Measurements from ENCODE around the gene SURF1.
"Not testable (repeated sequence)": the region's sequence is repeated elsewhere in the genome, so short reads cannot be mapped to it uniquely, and the experiment has no call there.

Gene SURF1, protein sequence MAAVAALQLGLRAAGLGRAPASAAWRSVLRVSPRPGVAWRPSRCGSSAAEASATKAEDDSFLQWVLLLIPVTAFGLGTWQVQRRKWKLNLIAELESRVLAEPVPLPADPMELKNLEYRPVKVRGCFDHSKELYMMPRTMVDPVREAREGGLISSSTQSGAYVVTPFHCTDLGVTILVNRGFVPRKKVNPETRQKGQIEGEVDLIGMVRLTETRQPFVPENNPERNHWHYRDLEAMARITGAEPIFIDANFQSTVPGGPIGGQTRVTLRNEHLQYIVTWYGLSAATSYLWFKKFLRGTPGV

DNA sequence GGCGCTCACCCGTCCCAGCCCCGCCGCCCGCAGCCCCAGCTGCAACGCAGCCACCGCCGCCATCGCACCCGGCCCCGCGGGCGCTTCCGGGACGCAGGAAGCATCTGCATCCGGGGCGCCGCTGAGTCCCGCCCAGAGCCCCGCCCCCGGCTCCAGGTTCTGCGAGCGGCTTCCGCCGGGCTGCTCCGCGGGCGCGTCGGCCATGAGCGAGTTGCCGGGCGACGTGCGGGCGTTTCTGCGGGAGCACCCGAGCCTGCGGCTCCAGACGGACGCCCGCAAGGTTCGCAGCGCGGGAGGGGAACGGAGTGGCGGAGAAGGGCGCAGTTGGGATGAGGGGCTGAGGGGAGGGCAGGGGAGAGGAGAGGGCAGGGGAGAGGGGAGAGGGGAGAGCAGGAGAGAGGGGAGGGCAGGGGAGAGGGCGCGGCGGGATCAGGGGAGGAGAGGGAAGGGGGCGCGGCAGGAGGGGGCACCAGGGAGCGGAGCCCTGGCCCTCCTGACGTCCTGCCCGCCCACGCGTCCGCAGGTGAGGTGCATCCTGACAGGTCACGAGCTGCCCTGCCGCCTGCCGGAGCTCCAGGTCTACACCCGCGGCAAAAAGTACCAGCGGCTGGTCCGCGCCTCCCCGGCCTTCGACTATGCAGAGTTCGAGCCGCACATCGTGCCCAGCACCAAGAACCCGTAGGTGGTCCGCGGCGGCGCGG lies at the start of gene SURF1, which contains the start of gene SURF2:
SURF1 (minus strand) TSS at position 97 of the 701 bp plus-strand sequence; CDS start at position 63, 34 bp downstream.
SURF2 (plus strand) TSS at position 160 of the 701 bp plus-strand sequence; CDS start at position 203, 43 bp downstream.
- peak; percentile 53 for DNase-seq

DNA sequence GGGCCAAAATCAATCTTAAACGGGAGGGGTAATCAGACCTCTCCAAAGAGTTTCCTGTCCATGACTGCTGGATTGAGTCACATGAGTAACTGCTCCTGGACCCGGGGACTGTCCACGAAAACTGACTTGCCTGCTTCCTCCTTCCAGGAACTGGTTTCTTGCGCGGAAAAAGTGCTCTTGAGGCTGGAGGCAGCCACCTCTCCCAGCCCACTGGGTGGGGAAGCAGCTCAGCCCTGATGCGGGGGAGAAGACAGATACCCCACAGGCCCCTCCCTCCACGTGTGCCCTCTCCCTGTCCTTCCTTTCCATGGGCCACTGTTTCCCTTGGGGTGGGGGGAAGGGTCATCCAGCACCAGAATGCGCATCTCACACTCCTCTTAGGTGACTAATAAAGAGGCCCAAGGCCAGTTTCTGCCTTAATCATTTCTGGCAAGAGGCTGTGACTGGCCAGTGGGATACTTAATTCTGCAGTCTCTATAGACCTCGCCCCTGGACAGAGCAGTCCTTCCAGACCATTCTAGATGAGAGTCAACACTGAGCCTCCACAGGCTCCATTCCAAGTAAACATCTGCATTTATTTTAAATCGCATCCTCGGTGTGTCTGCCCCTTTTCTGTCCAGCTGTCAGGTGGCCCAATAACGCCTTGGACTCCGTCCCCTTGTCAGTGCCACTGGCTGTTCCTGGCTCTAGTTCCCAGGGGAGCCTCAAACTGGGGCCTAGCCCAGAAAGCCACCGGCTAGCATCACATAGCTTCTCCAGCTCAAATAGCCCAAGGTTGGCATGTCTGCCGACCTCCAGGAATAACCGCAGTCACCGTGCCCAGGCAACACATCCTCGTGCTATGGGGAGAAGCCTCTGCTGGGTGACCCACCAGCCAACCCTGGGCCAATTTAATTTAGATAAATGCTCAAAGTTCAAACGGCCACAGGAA lies 49.5 kb upstream of the SURF1 start:
- no peak for DNase-seq

DNA sequence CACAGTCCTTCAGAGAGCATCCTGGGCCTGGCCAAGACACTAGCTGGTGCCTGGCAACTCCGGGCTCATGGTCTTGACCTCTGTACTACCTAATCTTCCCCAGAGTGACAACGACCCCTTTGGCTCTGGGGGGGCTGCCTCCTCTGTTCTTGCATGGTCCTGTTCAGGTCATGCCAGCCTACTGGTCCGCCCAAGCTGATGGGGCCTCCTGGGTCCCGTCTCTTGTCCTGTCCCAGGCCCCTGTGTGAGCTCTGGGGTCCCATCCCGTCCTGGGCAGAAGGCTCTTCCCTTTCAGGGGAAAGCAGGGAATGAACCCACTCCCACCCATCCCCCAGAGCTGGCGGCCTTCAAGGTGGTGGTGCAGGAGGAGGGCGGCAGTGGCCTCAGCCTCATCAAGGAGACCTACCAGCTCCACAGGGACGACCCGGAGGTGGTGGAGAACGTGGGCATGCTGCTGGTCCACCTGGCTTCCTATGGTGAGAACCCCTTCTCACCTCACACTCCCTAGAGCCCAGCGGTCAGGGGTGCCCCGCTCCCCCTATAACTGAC lies 48.2 kb upstream of the SURF1 start:
- no peak for DNase-seq

DNA sequence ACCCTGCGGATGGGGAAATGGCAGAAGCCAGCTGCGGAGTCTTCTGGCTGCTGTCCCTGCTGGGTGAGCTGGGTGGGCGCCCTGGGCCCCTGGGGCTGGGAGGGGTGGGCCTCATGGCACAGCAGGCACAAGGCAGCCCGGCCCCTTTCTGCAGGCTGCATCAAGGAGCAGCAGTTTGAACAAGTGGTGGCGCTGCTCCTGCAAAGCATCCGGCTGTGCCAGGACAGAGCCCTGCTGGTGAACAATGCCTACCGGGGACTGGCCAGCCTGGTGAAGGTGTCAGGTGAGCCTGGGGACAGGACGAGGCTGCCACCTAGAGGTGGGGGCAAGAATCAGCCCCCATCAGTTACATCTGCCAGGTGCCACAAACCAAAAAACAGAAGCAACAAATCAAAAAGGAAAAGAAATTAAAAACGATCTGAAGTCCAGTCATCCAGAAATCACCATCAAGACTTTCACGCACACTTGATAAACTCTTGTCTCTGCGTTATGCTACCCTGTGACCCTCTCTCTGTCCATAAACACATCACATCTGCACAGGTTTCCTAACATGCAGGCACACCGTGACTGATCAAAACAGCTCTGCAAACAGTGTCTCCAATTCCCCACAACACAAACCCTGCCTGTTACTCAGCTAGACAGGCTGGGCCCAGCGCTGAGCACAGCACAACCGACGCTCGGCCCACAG lies 47.6 kb upstream of the SURF1 start:
- peak; percentile 47 for DNase-seq

DNA sequence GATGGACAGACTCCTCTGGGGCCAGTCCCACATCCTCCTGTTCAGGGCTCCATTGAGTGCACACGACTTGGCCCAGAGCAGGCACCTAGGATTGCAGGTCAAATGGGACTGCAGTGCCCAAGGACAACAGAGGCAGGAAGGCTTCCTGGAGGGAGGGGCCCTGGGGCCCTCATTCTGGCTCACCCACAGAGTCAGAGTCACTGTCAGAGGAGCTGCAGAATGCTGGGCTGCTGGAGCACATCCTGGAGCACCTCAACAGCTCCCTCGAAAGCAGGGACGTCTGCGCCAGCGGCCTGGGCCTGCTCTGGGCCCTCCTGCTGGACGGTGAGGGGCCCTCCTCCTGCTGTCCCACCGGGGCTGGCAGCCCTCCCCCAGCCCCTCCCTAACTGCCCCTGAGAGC lies 46.4 kb upstream of the SURF1 start:
- no peak for DNase-seq

DNA sequence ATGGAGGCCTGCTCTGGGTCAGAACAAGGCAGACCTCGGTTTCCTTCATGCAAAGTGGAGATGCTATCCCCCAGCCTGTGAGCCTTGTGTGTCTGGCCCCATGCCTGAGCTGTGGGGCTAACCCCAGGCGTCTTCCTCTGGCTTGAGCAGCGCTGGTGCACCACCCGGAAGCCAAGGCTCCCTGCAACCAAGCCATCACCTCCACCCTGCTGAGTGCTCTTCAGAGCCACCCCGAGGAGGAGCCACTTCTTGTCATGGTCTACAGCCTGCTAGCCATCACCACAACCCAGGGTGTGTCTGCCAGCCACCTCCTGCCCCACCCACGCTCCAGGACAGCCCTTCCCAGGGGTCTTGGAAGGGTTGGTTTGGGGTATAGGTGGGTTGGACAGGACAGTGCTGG lies 45.3 kb upstream of the SURF1 start:
- no peak for DNase-seq

DNA sequence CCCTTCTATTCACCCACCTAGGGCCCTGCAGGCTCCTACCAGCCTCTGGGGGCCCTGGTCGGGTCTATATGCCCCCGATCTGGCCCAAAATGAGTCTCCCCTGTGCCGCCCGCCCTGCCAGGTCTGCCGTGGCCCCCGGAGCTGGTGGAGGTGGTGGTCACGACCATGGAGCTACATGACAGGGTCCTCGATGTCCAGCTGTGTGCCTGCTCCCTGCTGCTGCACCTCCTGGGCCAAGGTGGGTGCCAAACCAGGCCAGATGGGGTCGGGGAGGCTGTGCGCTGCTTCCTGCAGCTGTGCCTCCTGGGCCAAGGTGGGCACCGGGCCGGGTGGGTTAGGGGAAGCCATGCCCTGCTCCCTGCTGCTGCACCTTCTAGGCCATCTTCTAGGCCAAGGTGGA lies 44.0 kb upstream of the SURF1 start:
- no peak for DNase-seq

DNA sequence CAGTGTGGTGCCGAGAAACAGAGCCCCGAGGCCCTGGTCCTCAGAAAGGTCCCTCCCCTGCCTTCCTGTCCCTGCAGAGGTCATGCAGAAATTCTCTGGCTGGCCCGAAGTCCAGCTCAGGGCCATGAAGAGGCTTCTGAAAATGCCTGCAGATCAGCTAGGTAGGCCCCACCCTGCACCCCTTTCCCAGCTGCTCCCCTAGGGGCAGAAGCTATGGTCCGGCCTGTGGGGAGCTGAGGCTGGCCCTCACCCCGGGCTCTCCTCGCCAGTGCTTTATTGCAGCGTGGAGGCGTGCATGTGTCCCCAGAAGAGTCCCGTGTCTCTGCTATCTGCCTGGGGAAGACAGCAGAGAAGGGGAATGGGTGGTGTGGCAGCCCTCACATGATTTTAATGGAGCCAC lies 41.6 kb upstream of the SURF1 start:
- no peak for DNase-seq

DNA sequence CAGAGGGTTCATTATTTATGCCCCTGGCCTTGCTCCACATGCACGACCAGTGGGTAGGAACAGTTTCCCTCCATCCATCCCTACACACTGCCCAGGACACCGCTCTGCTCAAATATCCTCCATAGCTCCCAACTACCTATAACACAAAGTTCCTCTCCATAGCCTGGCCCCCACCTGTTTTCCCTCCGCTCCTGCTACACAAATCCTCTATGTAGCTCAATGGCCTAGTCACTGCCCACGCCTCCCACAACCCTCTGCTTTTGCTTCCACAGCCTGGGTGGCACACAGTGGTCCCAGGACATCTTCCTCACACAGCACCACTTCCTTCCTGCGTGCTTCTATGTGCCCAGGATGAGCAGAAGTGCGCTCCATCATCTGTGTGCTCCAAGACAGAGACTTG lies 41.1 kb upstream of the SURF1 start:
- DNase-seq = no peak

DNA sequence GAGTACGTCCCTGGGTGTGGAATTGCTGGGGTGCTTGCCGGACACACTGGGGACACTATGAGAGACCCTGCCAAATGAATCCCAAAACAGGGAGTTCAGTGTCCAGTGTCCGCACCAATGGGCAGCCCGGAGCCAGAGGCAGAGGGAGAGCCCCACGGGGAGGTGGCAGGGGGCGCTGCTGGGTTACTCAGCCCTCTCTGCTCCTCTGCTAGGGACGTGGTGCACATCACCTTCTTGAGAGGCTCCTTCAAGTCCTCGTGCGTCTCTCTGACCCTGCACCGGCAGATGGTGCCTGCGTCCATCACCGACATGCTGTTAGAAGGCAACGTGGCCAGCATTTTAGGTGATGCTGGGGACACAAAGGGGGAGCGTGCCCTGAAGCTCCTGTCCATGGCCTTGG lies 40.7 kb upstream of the SURF1 start:
- no peak for DNase-seq

DNA sequence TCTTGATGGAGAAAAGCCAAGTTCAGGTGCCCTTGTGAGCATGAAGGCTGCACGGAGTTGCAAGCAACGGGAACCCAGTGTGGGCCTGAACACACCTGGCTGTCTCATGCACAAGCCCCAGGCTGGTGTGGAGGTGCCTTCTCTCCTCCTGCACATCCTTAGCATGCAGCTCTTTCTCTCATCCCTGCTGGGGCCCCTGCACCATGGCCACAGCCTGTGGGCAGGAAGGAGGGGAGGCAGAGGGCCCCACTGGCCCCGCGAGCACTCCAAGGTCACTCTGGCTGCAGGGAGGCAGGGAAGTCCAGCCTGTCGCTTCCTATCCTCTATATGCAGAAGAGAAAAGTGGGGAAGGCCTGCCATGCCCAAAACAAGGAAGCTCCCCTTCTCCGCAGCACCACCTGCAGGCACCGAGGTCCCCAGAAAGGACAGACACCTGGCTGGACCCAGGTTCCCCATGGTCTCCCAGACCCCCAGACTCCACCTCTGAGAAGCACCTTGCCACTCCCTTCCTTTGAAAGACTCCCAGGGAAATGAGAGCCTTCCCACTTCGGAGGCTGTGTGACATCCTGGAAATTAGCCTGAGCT lies 38.5 kb upstream of the SURF1 start:
- DNase-seq = no peak

DNA sequence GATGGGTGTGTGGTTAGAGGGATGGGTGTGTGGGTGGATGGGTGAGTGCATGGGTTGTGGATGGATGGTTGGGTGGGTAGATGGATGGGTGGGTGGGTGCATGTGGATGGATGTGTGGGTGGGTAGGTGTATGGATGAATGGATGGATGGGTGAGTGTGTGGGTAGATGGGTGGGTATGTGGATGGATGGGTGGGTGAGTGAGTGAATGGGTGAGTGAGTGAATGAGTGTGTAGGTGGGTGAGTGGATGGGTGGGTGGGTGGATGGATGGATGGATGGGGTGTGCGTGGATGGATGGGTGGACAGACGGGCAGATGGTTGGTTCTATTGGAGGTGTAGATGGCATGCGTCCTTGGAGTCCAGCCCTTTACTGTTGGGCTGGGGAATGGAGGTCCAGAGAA lies 37.1 kb upstream of the SURF1 start:
- no peak for DNase-seq

DNA sequence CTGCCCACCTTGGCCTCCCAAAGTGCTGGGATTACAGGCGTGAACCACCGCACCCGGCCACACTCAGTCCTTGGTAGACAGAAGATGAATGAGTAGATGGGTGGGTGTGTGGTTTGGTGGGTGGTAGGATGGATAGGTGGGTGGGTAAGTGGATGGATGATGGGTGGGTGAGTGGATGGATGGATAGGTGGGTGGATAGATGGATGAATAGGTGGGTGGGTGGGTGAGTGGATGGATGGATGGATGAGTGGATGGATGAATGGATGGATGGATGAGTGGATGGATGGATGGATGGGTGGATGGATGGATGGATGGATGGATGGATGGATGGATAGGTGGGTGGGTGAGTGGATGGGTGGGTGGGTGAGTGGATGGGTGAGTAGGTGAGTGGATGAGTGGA lies 36.0 kb upstream of the SURF1 start:
- not testable (repeated sequence) for DNase-seq

DNA sequence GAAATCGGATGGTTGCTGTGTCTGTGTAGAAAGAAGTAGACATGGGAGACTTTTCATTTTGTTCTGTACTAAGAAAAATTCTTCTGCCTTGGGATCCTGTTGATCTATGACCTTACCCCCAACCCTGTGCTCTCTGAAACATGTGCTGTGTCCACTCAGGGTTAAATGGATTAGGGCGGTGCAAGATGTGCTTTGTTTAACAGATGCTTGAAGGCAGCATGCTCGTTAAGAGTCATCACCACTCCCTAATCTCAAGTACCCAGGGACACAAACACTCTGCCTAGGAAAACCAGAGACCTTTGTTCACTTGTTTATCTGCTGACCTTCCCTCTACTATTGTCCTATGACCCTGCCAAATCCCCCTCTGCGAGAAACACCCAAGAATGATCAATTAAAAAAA lies 35.2 kb upstream of the SURF1 start:
- not testable (repeated sequence) for DNase-seq

DNA sequence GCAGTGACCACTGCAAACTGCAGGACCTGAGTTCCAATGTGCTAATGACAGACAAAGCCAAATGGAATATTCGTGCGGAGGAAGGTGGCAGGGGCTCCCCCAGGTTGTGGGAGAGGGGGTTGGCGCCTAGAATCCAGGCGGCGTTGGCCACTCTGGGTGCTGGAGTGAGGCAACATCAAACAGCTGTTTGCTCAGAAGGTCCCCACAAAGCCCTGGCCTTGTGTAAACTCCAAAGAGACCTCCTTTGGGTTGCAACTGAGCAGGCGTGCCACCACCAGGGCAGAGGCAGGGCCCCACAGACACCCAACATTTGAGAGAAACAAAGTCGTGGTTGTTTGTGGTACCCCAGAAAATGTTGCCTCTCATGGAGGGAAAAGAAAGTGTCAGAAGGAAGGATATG lies 34.4 kb upstream of the SURF1 start:
- no peak for DNase-seq

DNA sequence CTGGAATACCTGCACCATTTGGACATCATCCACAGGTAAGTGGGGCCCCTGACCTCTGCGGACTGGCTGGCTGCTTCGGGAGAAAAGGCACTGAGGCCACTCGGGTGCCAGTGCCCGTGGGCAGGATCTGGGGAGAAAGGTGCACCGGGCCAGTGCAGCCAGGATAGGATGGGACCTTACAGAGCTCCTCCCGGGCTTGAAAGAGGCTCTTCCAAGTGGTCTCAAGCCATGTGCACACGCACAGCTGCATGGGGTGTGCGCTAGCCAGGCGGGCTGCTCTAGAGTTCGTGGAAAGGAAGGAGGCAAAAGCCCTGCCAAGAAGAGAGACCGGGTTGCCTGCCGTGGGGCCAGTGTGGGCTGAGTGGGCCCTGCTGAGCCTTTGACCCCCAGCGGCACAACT lies 33.3 kb upstream of the SURF1 start:
- no peak for DNase-seq

DNA sequence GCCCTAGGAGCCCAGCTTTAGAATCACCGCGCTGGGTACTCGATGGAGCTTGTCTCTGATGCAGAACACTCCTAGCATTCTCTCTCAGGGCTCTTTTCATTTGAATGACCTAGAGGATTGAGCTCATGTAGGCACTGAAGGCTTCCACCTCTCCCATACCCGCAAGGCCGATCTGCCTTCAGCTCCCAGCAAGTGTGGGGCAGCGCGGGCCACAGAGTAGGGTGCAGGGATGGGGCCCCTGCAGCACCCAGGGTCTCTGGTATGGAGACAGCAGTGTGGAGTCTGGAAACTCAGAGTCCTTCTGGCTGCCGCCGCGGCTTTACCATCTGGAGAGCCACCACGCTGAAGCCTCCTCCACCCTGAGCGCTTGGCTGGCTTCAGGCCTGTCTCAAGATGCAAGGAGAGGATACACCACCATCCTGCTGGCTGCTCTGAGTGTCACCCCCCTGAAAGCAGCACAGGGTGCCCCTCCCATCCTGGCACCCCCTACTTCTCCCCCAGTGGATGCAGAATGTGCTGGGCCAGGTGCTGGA lies 32.8 kb upstream of the SURF1 start:
- no peak for DNase-seq

DNA sequence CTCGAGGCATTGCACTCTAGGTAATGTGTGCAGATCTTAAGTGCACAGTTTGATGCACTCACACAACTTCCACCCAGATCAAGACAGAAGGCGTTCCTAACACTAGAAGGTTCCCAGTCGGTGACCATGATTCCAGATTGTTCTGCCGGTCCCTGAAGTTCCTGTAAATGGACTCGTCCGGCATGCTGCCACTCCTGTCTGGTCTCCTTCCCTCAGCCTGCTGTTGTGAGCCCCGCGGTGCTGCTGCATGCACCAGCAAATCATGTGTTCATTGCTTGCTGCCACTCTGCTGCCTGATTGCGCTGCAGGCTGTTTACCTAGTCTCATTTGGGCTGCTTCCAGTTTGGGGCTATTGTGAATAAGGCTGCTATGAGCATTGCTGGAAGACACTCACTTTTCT lies 31.4 kb upstream of the SURF1 start:
- no peak for DNase-seq

DNA sequence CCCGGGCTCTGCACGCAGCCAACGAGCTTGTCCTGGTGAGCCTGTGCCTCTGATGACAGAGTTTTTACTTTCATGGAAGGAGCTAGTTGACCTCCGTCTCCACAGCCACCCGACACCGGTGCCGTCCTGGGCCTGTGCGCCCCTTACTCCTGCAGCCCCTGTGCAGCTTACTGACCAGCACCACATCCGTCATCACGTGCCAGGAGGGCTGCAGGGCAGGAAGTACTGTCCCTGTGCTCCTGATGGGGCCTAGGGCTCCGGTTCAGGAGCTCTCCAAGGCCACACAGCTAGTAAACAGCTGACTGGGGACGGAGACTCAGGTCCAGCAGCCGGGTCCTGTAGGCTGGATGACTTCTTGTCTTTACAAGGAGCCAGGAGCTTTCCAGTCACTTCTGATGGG lies 30.1 kb upstream of the SURF1 start:
- DNase-seq = no peak

DNA sequence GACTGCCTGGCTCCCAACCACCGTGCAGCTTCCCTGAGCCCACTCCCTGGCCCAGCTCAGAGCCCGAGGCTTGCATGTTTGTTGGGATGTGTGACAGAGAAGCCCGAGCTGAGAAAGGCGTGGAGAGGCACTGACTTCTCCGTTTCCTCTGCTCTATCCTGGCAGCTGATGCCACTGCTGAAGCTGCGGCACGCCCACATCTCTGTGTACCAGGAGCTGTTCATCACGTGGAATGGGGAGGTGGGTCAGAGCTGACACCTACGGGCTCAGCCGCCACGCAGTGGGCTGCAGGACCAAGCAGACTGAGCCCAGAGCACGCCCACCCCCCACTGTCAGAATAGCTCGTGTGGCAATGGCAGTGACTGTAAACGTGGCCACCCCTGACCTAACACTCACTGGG lies 29.2 kb upstream of the SURF1 start:
- no peak for DNase-seq

DNA sequence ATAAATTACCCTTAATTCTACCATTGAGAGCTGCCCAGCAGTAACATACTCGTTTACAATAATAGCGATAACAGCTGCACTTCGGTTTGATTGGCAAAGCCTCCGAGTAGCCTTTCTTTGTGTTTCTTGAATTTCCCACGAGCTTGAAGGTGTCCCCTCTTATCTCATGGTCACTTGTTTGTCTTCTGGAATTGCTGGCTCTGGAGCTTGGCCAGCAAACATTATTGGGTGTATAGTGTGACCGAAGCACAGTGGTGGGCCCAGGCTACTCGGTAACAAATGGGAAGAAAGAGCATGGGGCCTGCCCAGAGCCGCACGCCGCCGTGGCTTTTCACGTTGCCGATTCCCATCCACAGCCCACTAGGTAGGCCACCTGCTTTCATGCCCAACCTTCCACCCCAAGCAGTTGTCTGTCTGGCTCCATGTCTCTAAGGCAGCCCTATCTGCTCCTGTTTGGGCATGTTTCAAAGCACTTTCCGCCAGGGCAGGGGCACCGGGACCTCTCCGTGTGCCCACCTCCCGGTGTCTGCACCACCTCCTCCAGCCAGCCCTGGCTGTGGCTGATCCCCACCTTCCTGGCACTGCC lies 28.5 kb upstream of the SURF1 start:
- DNase-seq = no peak

DNA sequence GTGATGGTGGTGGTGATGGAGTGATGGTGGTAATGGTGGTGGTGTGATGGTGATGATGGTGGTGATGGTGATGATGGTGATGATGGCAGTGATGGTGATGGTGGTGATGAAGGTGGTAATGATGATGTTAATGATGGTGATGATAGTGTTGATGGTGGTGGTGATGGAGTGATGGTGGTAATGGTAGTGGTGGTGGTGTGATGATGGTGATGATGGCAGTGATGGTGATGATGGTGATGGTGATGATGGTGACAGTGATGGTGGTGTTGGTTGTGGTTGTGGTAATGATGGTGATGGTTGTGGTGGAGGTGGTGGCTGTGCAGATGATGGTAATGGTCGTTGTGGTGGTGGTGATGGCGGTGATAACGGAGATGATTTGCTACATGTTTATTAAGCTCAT lies 27.2 kb upstream of the SURF1 start:
- DNase-seq = no peak

Data from NCI-H748 treated with DMSO at 0.1 percent for 48 hours (cell line).